Tibial nerve (tissue), 4 donors: Measurements from ENCODE around the gene EGLN2. TPM values are rescaled to one million over a fixed set of nuclear protein-coding genes. Genes with fewer than 3 reads are reported as not detected.

ENCODE experiments used
- DNase-seq, 2 donors: peaks; one replicate each; pipeline ENCODE4 v3.0.0-alpha.2; 2019; ENCODE audit warnings: low spot score in 2 of 2
- H3K27ac ChIP-seq, 4 donors: fragments of 200-600 bp; sonication (generic) in 3 of 4; one replicate each; pipeline ENCODE4 v1.5.1; 2017 to 2019; ENCODE audit warnings: mild to moderate bottlenecking in 1 of 4
- H3K27me3 ChIP-seq, 2 donors: fragments of 200-600 bp; sonication (generic) in 1 of 2; one replicate each; pipeline versions ENCODE4 v1.5.1 to v1.6.0; 2017 to 2019
- H3K36me3 ChIP-seq, 3 donors: fragments of 200-600 bp; sonication (generic); one replicate each; pipeline ENCODE4 v1.5.1; 2018 to 2019
- H3K4me1 ChIP-seq, 4 donors: fragments of 200-600 bp; sonication (generic) in 3 of 4; one replicate each; pipeline ENCODE4 v1.5.1; 2017 to 2019
- H3K4me3 ChIP-seq, 4 donors: fragments of 200-600 bp; sonication (generic) in 3 of 4; one replicate each; pipeline ENCODE4 v1.5.1; 2017 to 2019; ENCODE audit warnings: mild to moderate bottlenecking in 1 of 4, moderate library complexity in 1 of 4
- H3K9me3 ChIP-seq, 4 donors: fragments of 200-600 bp; sonication (generic) in 3 of 4; one replicate each; pipeline ENCODE4 v1.5.1; 2017 to 2019
- EP300 ChIP-seq, 2 donors: sonication (generic); formaldehyde crosslinking; IDR thresholded peaks; one replicate each; pipeline ENCODE4 v1.6.1; 2017; ENCODE audit warnings: antibody characterized with exemption in 2 of 2, mild to moderate bottlenecking in 1 of 2
- POLR2A ChIP-seq, 2 donors: fragments of 450-650 bp; IDR thresholded peaks; one replicate each; pipeline ENCODE4 v1.6.1; 2017; ENCODE audit warnings: antibody characterized with exemption in 2 of 2, mild to moderate bottlenecking in 2 of 2, moderate library complexity in 2 of 2
- WGBS, 2 donors: methylation state at CpG; one replicate each; pipeline ENCODE4 v1.1.5; 2018; 5-methylcytosine and 5-hydroxymethylcytosine counted together
- total RNA-seq, 4 donors: library from RNA; depleted of rRNA; stranded (reverse); fragments of >200 nt; gene quantifications; one replicate each; pipeline ENCODE4 v1.1.0, GENCODE V29; 2016
- TF ChIP-seq, protein P1 (sequence below), 5 experiments: fragments of 200-600 bp in 3 of 5; fragments of 450-650 bp in 2 of 5; sonication (generic) in 3 of 5; IDR thresholded peaks; one replicate each; pipeline ENCODE4 v1.5.1; 2016 to 2019; ENCODE audit warnings: antibody characterized with exemption in 5 of 5, mild to moderate bottlenecking in 3 of 5, moderate library complexity in 2 of 5

Gene EGLN2
- 100 to 1,000 TPM in 3 of 4 donors, 10 to 100 TPM in 1; 93.5 to 134 (median 120) TPM for total RNA-seq

- Histone ChIP-seq H3K27me3 (no peaks in the 10 kb centered on the region), H3K27ac (peak within 1 kb of the TSS; percentile 94 to 98 (median 97)), H3K4me3 (peak within 1 kb of the TSS; percentile 74 to 99 (median 97)), H3K4me1 (peaks cover 0 to 51% (median 39%) of the 10 kb centered on the region in 4 donors), H3K36me3 (peaks cover 0 to 34% (median 0%) of the 10 kb centered on the region in 3 donors), H3K9me3 (no peaks in the 10 kb centered on the region)
- DNase-seq, result peak; percentile 100
- WGBS, 2 donors, result 0% methylated on average over 36 to 53 of the region's 110 CpGs
- TF ChIP-seq EP300 (IDR thresholded peaks at IDR 0.05), result peak; percentile 92 to 93
- peak; percentile 59 to 79 for TF ChIP-seq POLR2A (IDR thresholded peaks at IDR 0.05)
- TF ChIP-seq, protein P1, sequence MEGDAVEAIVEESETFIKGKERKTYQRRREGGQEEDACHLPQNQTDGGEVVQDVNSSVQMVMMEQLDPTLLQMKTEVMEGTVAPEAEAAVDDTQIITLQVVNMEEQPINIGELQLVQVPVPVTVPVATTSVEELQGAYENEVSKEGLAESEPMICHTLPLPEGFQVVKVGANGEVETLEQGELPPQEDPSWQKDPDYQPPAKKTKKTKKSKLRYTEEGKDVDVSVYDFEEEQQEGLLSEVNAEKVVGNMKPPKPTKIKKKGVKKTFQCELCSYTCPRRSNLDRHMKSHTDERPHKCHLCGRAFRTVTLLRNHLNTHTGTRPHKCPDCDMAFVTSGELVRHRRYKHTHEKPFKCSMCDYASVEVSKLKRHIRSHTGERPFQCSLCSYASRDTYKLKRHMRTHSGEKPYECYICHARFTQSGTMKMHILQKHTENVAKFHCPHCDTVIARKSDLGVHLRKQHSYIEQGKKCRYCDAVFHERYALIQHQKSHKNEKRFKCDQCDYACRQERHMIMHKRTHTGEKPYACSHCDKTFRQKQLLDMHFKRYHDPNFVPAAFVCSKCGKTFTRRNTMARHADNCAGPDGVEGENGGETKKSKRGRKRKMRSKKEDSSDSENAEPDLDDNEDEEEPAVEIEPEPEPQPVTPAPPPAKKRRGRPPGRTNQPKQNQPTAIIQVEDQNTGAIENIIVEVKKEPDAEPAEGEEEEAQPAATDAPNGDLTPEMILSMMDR (IDR thresholded peaks at IDR 0.05), result peak in 1 of 5 experiments; percentile 1
These were observed at the start of gene EGLN2 for GRCh38 chr19:40798683-40799557. TSS of gene EGLN2 (plus strand) at chr19:40799191. CDS start at chr19:40800573, 1,382 bp downstream.

DNA sequence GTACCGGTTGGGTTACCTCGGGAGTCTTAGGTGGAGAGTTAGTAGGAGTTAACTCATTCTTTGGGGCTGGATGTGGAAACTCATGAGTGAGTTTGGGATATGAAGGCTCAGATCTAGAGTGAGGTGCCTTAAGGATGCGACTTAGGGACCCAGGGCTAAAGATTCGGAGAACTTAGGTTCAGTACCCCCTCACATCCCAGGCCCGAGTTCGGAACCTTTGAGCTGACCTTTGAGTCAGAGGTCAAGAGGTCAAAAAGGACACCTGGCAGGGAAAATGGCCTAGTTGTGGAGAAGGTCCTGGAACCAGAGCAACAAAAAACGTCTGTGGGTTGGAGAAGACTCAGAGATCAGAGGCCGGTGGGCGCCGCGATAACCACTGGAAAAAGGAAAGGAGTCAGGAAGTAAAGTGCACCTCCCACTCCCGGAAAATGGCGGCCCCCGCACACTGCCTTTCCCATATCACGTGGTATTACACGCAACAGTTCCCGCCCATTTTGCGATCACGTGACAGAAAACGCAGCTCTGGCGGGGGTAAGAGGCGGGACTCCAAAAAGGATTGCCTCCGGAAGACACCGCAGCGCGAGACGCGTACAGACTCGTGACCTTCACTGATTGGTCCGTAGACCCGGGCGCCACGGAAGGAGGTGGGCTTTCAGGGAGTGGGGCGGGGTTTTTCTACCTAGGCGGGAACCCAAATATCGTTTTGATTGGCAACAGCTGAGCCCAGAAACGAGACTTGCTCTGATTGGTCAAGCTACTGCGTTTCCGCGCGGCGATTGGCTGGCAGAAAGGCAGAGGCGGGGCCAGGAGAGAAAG, 48.7 kb upstream of the EGLN2 start, which contains the start of gene ACTMAP:
ACTMAP (minus strand) TSS at position 420 of the 816 bp plus-strand sequence. CDS start 674 bp downstream, outside the sequence.
- peak; percentile 99 to 100 for DNase-seq
- 0 to 1% methylated on average over 41 to 42 of the region's 43 CpGs for WGBS, 2 donors
- Histone ChIP-seq H3K4me1 (peaks cover 0 to 58% (median 26%) of the 10 kb centered on the region in 4 donors), H3K27ac (peak within 1 kb of the TSS; percentile 85 to 97 (median 92)), H3K4me3 (peak within 1 kb of the TSS; percentile 78 to 85 (median 80)), H3K36me3 (peaks cover 0 to 13% (median 0%) of the 10 kb centered on the region in 3 donors), H3K9me3 (no peaks in the 10 kb centered on the region), H3K27me3 (no peaks in the 10 kb centered on the region)
- peak; percentile 92 to 96 for TF ChIP-seq EP300 (IDR thresholded peaks at IDR 0.05)
- peak; percentile 85 to 93 for TF ChIP-seq POLR2A (IDR thresholded peaks at IDR 0.05)
- TF ChIP-seq, protein P1 (IDR thresholded peaks at IDR 0.05), result peak in 2 of 5 experiments; percentile 30 to 35

- Histone ChIP-seq H3K27ac (peak within 1 kb of the TSS; percentile 85 to 97 (median 92)), H3K9me3 (no peaks in the 10 kb centered on the region), H3K36me3 (peaks cover 0 to 21% (median 0%) of the 10 kb centered on the region in 3 donors), H3K27me3 (no peaks in the 10 kb centered on the region), H3K4me3 (peak within 1 kb of the TSS; percentile 78 to 85 (median 80)), H3K4me1 (peaks cover 0 to 60% (median 30%) of the 10 kb centered on the region in 4 donors)
- peak; percentile 95 to 96 for DNase-seq
- 0% methylated on average over 43 to 46 of the region's 46 CpGs for WGBS, 2 donors
- peak; percentile 73 to 95 for TF ChIP-seq EP300 (IDR thresholded peaks at IDR 0.05)
- TF ChIP-seq POLR2A (IDR thresholded peaks at IDR 0.05), result peak; percentile 86 to 87
- TF ChIP-seq, protein P1 (IDR thresholded peaks at IDR 0.05), result peak in 1 of 5 experiments; percentile 28
These were observed 48.0 kb upstream of the EGLN2 start, which contains the start of gene SNRPA for GRCh38 chr19:40750874-40751537. TSS of gene SNRPA (plus strand) at chr19:40751203. CDS start at chr19:40751409, 206 bp downstream.

- no peak for DNase-seq
- Histone ChIP-seq H3K36me3 (peaks cover 0 to 32% (median under 1%) of the 10 kb centered on the region in 3 donors), H3K27ac (peak overlapping the region in 3 of 4 donors; percentile 91 to 94 (median 93)), H3K4me3 (peak overlapping the region; percentile 78 to 85 (median 80)), H3K27me3 (no peaks in the 10 kb centered on the region), H3K4me1 (peaks cover 0 to 71% (median 39%) of the 10 kb centered on the region in 4 donors), H3K9me3 (no peaks in the 10 kb centered on the region)
- TF ChIP-seq EP300 (IDR thresholded peaks at IDR 0.05) (no peak), POLR2A (IDR thresholded peaks at IDR 0.05) (no peak)
- TF ChIP-seq, protein P1 (IDR thresholded peaks at IDR 0.05), result no peak
- WGBS, 2 donors, result 82% methylated on average over 12 of the region's 12 CpGs
These were observed 46.7 kb upstream of the EGLN2 start for GRCh38 chr19:40752257-40752781.
